GM21786 (cell line): ENCODE measurements around the gene HERC5.
"Not testable (repeated sequence)": the region's sequence is repeated elsewhere in the genome, so short reads cannot be mapped to it uniquely, and the experiment has no call there.

Source experiments
- ATAC-seq: cut with Tn5 transposase; IDR thresholded peaks from one replicate; pipeline ENCODE4 v1.9.1; 2021; ENCODE audit not compliant: unreplicated experiment

Gene HERC5

GRCh38 chr4:88517825-88518224 is 60.9 kb downstream of the HERC5 start:
- no peak for ATAC-seq

- ATAC-seq = no peak
Observed at GRCh38 chr4:88518911-88519310, 62.0 kb downstream of the HERC5 start.

DNA sequence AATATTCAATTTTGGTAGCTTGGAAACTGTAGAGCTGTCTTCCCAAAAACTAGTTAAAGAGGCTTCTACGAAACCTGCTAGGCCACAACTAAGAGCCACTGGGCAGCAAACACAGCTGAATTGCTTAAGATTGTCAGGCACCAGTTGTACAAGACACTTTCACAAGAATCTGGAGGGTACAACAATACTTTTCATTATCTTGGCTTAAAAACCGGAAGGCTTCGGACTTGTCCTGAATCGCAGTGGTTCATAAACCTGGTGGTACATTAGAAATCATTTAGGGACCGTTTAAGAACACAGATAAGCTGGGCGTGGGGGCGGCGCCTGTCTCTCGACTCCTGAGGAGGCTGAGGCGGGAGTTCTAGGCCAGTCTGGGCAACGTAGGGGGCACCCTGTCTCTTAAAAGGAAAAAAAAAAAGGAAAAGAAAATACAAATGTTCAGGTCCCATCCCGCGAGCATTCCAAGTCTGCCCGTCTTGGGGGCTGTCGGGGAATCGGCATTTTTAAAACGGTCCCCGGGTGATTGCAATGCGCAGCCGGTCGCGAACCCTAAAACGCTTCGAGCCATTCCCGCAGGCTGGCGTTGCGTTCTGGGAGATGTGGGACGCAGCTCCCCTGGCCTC is 65.9 kb downstream of the HERC5 start:
- ATAC-seq = no peak

DNA sequence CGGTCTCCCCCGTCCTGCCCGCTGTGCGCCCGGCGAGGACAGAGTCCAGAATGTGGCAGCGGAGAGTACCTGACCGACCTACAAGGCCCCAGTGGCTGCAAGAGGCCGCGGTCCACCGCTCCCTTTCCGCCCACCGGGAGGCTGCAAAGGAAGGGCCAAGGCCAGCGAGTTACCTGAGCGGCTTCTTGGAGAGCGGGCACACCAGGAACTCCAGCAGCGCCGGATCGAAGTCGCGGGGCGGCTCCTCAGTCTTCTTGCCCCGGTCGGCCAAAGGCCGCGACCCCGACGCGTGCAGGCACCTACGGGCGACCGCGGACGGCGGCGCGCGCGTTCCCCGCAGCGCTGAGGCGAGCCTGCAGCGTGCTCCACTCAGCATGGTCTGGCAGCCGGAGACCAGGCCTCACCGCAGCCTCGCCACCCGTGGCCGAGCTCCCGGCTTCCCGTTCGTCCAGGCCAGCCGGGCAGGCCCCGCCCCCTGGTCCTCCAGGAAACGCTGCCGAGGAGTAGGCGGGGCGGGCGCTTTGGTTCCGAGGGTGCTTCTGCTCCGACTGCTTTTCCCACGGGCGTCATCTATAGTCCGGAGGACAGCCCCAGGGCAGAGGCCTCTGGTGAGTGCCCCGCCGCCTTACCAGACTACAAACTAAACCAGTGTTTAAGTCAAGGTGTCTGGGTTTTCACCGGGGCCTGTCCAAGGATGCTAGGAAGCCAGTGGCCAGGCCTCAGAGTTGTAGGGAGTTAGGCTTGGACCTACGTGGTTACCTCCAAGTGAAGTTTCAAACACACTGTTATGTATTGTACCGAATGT is 66.6 kb downstream of the HERC5 start, which contains the start of gene PYURF:
Gene PYURF (minus strand): TSS at position 452 of the 805 bp plus-strand sequence. CDS start 76 bp downstream, at position 376.
- ATAC-seq = peak; percentile 73

DNA sequence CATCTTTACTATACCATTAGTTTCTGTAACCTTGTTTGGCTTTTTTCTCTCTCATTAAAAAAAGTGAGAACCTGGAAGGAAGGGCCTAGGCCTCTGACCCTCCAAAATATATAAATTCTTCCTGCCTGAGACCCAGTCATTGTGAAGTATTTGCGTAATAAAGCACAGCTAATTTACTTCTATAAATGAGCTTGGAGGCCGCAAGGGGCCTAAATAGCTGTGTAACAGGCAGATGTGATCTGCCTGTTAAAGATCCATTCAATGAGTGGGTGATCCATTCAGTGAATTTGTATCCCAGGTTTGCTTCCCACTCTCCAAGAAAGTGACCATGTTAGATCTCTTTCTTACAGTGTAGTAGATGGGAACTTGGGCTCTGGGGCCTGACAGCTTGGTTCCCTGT is 67.3 kb downstream of the HERC5 start:
- no peak for ATAC-seq

DNA sequence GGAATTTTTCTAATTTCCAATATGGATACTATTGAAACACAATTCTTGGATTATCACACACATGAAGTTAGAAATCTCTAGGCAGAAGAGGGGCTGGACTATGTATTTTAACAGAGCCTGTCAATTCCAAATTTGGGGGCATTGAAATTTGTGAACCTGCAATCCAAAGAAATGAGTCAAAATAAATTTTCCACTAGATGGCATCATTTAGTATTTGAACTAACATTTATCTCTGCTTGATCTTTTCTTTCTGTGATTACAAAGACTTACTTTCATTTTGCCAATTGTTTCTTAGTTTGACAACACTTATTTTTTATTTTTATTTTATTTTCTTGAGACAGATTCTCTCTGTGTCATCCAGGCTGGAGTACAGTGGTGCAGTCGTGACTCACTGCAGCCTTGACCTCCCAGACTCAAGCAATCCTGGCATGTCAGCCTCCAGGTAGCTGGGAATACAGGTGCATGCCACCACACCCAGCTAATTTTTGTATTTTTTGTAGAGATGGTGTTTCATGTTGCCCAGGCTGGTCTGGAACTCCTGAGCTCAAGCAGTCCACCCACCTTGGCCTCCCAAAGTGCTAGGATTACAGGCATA is 69.4 kb downstream of the HERC5 start:
- ATAC-seq = no peak

DNA sequence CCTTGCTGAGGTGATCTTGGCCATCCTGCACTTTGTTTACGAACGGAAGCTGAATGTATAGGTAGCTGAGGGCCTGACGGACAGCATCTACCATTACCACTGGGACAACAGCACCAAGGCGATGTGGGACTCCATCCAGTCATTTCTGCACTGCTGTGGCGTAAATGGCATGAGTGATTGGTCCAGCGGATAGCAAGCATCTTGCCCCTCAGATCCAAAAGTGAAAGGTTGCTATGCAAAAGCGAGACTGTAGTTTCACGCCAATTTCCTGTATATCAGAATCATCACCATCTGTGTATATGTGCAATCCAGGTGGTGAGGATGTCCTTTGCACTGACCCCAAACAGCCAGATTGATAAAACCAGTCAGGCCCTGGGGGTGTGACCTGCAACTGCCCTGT is 70.9 kb downstream of the HERC5 start:
- ATAC-seq = peak; percentile 50

DNA sequence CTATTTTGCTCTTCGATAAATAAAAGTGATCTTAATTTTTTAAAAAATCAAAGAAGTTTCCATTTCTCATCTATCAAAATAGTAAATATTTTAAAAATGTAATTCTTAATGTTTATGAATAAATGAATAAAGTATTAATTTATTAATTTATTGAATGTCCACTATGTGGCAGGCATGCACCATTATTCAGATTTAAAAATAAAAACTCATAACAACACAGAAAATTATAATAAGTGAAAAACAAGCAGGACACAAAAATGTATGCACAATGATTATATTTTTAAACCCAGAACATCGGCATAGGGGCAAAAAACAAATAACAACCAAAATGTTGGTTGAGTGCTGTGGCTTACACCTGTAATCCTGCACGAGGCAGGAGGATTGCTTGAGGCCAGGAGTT is 71.9 kb downstream of the HERC5 start:
- no peak for ATAC-seq

GRCh38 chr4:88531549-88531948 is 74.6 kb downstream of the HERC5 start:
- ATAC-seq = no peak

GRCh38 chr4:88533088-88533790 is 76.3 kb downstream of the HERC5 start:
- no peak for ATAC-seq

DNA sequence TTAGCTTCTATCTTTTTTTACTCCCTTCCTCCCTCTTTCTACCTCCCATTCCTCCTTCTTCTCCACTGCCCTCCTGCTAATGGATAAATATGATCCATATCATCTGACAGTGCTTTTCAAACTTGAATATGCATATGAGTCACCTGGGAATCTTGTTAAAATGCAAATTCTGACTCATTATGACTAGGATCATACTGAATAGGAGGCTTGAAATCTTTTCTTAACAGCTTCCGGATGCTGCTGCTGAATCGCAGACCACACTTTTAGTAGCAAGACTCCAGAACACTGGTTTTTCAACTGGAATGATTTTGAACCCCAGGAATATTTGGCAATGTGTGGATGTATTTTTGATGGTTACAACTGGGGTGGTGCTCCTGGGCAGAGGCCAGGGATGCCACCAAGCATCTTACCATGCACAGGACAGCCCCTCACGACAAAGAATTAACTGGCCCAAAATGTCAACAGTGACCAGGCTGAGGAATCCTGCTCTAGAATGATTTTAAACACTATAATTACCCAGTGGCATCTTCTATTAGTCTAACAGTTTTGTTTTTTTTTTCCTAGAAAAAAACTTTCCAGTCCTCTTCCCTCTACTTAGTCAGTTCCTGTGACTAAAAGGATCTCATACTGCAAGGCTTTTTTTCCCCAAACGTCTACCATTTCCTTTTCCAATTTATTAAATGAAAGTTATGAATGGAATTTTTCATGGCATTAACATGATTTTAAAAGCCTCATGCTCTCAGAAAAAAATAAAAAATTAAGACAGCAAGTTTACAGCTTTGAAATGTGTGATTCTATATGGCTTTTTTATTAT is 77.2 kb downstream of the HERC5 start:
- ATAC-seq = no peak

DNA sequence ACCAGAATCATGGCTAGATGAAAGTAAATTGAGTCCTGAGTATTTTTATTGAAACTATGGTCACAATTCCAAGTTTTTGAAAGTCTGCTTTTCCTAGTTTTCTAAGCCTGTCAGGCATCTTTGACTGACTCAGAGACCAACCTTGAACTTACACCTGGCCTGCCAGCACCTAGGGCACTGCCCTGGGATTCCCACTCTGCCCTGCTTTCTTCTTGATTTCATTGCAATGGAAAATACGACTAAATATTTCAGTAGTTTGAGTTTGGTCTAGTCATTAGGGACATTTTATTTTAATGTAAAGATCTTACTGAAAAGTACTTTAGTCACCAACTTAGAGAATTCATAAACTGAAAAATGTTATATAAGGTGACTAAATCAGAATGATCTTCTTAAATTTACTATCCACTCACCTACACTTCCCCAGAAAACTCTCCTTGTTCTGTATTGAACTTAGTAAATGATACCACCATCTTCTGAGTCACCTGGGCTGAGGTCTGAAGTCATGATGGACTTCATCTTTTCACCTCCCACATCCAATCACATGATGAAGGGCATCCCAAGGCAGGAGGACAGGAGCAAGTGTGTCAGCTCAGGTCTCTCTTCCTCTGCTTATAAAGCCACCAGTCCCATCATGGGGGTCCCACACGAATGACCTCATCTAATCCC is 78.3 kb downstream of the HERC5 start:
- no peak for ATAC-seq

GRCh38 chr4:88537709-88538108 is 80.8 kb downstream of the HERC5 start:
- ATAC-seq = no peak

DNA sequence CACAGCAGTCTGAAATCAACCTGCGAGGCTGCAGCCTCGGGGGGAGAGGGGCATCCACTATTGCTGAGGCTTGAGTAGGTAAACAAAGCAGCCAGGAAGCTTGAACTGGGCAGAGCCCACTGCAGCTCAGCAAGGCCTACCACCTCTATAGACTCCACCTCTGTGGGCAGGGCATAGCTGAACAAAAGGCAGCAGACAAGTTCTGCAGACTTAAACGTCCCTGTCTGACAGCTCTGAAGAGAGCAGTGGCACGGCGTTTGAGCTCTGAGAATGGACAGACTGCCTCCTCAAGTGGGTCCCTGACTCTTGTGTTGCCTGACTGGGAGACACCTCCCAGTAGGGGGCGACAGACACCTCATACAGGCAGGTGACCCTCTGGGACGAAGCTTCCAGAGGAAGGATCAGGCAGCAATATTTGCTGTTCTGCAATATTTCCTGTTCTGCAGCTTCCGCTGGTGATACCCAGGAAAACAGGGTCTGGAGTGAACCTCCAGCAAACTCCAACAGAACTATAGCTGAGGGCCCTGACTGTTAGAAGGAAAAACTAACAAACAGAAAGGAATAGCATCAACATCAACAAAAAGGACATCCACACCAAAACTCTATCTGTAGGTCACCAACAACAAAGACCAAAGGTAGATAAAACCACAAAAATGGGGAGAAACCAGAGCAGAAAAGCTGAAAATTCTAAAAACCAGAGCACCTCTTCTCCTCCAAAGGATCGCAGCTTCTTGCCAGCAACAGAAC is 82.6 kb downstream of the HERC5 start:
- not testable (repeated sequence) for ATAC-seq

- no peak for ATAC-seq
Observed at GRCh38 chr4:88549815-88550214, 92.9 kb downstream of the HERC5 start.
